NCI-H510A treated with DMSO at 0.1 percent for 48 hours (cell line): ENCODE measurements around the gene NAA11.
A peak's percentile ranks its signal among the peaks of the same experiment; 100 is the strongest.

Source experiments
- DNase-seq: peaks from one replicate; lab custom pipeline; 2025; lab: John Stamatoyannopoulos, UW

The NAA11 gene

GRCh38 chr4:79325864-79326328 lies at the start of gene NAA11:
Gene NAA11, minus strand, starts transcription at chr4:79326061. Its CDS starts 184 bp downstream, at chr4:79325877.
- peak; percentile 36 for DNase-seq

- no peak for DNase-seq
These were observed 44.2 kb upstream of the NAA11 start for GRCh38 chr4:79370026-79370425.

DNA sequence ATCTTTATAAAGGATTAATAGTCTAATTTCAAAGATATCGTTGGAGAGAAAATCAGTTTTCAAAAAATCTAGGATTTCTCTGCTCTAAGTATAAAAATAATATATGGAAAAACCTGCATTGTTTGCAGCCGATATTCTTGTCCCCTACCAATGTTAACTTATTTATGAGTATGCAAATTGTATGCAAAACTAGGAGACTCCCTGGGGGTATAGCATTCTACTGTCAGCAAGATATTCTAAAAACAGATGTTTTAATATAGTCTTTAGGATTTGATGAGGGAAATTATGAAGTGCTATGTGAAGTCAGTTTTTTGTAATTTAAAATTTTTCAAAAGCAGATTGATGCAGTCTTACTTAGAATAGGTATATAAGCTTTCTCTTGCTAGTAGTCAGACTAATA lies 41.2 kb upstream of the NAA11 start:
- DNase-seq, result no peak

DNA sequence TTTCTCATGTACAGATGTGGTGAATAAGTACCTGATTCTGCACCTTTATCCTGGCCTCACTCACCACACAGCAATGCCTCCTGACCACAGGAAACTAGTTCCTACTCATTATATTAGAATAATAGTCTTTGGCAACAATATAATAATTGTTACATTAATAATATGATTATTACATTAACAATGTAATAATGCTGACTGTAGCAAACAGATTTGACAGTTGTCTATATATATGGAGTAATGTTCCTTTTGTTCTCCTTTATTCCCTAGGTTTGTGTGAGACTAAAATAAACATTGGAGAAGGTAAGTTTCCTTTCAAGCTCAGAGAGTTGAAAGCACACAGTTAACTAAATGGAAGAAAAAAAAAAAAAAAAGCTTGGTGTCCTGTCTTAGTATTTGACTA lies 40.6 kb upstream of the NAA11 start:
- DNase-seq, result no peak

- DNase-seq, result no peak
These were observed 38.2 kb upstream of the NAA11 start for GRCh38 chr4:79364061-79364460.

GRCh38 chr4:79362626-79363025 lies 36.8 kb upstream of the NAA11 start:
- DNase-seq, result no peak

GRCh38 chr4:79360006-79360405 lies 34.1 kb upstream of the NAA11 start:
- no peak for DNase-seq

GRCh38 chr4:79358438-79358837 lies 32.6 kb upstream of the NAA11 start:
- no peak for DNase-seq

GRCh38 chr4:79357365-79357764 lies 31.5 kb upstream of the NAA11 start:
- DNase-seq, result no peak

DNA sequence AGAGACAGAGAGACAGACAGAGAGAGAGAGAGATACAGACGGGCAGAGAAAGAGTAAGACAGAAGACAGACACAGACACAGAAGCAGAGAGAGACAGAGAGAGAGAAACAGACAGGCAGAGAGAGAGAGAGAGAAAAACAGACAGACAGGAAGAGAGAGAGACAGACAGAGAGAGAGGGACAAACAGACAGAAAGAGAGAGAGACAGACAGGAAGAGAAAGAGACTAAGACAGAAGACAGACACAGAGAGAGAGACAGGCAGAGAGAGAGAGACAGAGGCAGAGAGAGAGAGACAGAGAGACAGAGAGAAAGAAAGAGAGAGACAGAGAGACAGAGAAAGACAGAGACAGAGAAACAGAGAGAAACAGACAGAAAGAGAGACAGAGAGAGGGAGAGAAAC lies 27.2 kb upstream of the NAA11 start:
- no peak for DNase-seq

GRCh38 chr4:79348405-79348804 lies 22.5 kb upstream of the NAA11 start:
- DNase-seq, result no peak

DNA sequence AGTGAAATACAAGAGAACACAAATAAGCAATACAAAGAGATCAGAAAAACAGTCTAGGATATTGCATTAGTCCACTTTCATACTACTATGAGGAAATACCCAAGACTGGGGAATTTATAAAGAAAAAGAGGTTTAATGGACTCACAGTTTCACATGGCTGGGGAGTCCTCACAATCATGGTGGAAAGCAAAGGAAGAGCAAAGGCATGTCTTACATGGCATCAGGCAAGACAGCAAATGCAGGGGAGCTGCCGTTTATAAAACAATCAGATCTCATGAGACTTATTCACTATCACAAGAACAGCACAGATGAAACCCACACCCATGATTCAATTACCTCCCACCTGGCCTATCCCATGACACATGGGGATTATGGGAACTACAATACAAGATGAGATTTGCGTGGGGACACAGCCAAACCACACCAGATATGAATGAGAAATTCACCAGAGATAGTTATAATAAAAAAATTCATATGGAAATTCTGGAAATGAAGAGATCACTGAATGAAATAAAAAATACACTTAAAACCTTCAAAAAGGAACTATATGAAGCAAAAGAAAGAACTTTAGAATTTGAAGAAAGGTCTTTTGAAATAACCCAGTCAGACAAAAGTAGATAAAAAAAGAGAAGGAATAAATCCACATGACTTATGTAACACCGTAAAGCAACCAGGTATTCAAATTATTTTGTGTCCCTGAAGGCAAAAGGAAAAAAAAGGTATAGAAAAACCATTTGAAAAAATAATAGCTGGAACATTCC lies 16.2 kb upstream of the NAA11 start:
- no peak for DNase-seq

DNA sequence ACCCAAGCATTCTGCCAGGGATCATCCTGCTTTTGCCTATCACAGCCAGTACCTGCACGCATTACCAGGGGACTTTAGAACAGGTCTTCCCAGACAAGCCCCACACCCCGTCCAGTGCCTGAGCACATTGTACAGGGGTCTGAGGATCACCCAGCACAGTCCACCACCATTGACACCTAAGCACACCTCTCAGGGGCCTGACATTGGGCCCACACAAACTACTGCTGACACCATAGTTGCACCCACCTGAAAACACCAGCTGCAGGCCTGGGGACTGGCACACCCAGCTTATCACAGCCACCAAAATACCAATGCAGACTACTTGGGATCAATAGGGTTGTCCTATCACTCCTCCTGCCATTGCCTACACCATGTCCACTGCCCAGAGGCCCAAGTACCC lies 14.7 kb upstream of the NAA11 start:
- DNase-seq, result no peak

GRCh38 chr4:79338148-79338547 lies 12.3 kb upstream of the NAA11 start:
- no peak for DNase-seq

- DNase-seq, result peak; percentile 79
These were observed 8.9 kb upstream of the NAA11 start for GRCh38 chr4:79334783-79335182.

- DNase-seq, result no peak
These were observed 8.5 kb upstream of the NAA11 start for GRCh38 chr4:79334341-79334740.

- no peak for DNase-seq
These were observed 5.4 kb upstream of the NAA11 start for GRCh38 chr4:79331126-79331876.

DNA sequence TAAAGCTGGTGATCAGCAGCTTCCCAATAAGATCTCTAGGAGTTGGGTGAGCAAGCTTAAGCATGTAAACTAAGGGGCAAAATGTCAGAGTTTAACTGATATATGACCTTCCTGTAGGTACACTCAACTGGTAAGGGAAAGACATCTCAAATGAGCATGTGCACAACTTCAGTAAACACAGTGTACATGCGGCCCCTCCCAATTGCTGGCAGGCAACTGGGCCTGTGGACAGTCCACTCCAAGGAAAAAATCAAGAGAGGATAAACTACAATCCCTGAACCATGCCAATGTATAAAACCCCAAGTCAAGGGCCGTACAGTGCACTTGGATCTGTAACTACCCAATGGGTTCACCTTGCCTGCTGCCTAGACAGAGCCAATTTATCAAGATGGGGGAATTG lies 4.9 kb upstream of the NAA11 start:
- no peak for DNase-seq

- no peak for DNase-seq
These were observed 425 bp downstream of the NAA11 start for GRCh38 chr4:79325436-79325835.

DNA sequence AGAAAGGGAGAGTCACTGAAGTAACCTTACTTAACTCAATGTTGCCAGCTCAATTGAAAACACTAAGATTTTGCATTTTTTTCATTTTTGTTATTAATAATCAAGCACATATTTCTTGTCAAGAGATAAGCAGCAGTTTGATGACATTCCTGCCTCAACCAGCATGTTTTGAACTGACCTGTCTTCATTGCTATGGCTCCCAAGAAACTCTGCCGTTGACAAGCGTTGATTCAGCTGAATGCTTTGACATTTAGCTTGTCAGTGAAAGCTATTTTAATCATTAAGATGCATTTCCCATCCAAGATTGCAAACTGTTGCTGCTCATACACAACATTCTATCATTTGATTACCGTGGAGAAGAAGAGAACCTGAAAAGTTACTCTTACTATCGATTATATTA lies 5.9 kb downstream of the NAA11 start:
- no peak for DNase-seq

DNA sequence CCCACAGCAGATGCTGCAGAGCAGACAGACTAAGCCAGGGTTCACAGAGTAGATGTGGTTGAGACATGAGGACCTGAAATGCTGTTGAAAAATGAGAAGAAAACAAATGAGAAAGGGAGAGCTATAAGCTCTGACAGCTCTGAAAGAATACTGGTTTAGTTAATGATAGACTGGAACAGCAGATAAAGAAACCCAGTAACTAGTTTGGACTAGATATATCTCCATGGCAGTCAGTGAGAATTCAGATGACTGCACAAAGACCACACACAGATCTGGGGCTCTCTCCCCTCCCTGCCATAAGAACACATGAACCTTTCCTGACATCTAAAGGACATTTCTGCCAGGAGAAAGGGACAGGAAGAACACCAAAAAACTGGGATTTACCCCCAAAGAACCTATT lies 8.2 kb downstream of the NAA11 start:
- DNase-seq, result no peak

DNA sequence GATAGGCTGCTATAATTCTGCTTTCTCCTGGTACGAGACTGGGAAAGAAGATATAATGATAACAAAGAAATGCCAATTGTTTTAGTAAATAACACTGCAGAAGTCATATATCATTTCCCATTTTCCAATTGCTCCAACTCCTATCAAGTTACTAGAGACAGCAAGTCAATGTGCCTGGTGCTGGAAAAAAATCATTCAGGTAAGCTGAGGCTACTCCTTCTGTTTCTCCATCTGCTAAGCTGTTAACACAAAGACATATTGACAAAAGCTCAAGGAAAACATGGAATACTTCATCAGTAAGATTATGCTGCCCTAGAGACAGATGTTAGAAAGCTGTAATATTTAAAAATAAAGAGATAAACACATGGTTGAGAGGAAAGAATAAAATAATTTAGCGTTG lies 10.0 kb downstream of the NAA11 start:
- no peak for DNase-seq

DNA sequence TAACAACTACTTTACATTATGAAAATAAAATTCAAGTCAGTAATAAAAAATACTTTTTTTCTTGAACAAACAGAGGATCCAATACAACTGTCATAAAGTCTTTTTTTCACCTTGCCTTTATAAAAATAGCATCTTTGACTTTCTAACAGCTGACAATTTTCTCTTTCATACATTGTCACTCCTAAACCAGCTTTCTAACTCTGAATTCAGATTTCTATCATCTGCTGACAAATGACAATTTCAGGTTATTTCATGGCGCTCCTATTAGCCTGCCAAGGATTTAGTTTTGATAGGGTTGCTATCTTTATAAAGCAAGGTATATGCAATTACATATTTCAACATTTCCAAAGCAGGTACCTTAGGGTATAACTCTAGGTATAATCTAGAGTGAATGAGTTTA lies 14.6 kb downstream of the NAA11 start:
- no peak for DNase-seq

DNA sequence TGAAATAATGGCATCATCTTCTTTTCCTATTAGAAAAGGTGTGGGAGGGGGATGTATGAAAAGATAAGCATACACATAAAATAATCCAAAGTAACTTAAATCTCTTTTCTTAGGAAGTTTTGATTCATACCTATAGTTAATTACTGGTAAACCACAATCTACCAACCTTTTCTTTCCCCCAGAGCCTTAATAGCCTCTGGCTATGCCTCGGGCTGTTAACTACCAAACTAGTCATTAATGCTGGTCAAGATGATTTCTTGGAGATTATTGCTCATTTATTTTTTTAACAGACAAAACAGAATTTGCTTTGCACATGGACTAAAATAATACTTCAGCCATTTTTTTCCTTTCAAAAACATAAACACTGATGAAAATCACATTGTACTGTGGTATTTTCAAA lies 16.9 kb downstream of the NAA11 start:
- no peak for DNase-seq
